ENCODE measurements around the gene ADARB1. TPM values are rescaled to one million over a fixed set of nuclear protein-coding genes. Genes with fewer than 3 reads are reported as not detected.

ADARB1 gene
- total and polyA plus RNA-seq, 9 of the 15 experiments (the other 6 are each of a cell fraction or from before 2014, with no cell fraction given): 6.7 to 16.0 (median 8.3) TPM

DNA sequence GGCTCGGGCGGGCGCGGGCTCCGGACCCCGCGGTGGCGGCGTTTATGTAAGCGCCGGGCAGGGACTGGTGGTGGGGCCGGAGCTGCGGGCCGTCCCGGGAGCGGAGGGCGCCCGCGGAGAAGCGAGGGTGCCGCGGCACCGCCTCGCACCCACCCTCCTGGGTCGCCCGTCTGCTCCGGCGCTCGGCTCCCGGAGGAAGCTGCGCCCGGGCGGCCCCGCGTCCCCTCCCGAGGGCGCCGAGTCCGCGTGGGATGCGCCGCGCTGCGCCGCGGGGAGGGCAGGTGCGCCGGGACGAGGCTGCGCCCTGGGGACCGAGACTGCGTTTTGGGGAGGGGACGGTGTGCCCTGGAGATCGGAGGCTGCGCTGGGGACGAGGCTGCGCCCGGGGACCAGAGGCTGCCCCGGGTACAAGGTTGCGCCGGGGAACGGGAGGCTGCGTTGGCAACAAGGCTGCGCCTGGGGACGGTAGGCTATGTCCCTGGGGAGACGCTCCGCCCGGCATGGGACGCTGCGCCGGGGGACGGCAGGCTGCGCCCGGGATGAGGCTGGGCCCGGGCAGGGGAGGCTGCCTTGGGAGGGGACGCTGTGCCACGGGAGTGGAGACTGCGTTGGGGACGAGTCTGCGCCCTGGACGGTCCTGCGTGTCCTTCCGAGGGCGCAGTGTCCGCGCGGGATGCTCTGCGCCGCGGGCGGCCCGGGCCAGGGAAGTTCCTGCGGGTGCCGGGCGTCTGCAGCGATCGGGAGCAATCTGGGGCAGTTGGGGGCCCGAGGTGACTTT lies 627 bp downstream of the ADARB1 start (continued):
- TF ChIP-seq BRD9 (IDR thresholded peaks at IDR 0.05; ENCODE audit: low read depth, partially characterized antibody) (no peak), KLF6 (CRISPR knock-in tag; IDR thresholded peaks at IDR 0.05; ENCODE audit: borderline replicate concordance) (no peak), NONO (IDR thresholded peaks at IDR 0.05; ENCODE audit: low read depth in 2 of 2, low read length in 1 of 2) (peak; percentile 97 to 100), ZNF274 (IDR thresholded peaks at IDR 0.05; ENCODE audit: borderline replicate concordance, low read depth, low read length) (peak; percentile 63; the same call in 1 of the 2 replicates), ZBTB2 (IDR thresholded peaks at IDR 0.05) (peak; percentile 77; the same call in 1 of the 2 replicates), FOXJ3 (CRISPR knock-in tag; IDR thresholded peaks at IDR 0.05) (no peak), FUS (optimal IDR thresholded peaks at IDR 0.05; ENCODE audit: low read depth, low read length) (peak; percentile 100), RBM15 (IDR thresholded peaks at IDR 0.05; ENCODE audit: insufficient read depth, low read length) (peak; percentile 73; the same call in 1 of the 2 replicates), EZH2 (IDR thresholded peaks at IDR 0.05; ENCODE audit: borderline replicate concordance, low read depth, low read length) (no peak), POLR2G (IDR thresholded peaks at IDR 0.05; ENCODE audit: low read depth, low read length) (peak; percentile 92), TGIF2 (CRISPR knock-in tag; IDR thresholded peaks at IDR 0.05) (no peak), MEF2D (tag; conservative IDR thresholded peaks at IDR 0.05; ENCODE audit: low read depth) (no peak), UBTF (IDR thresholded peaks at IDR 0.05; ENCODE audit: borderline replicate concordance in 1 of 2, low read depth in 2 of 2, low read length in 2 of 2) (peak; percentile 89 to 94; a peak in 3 of 4 replicates), E2F1 (CRISPR knock-in tag; IDR thresholded peaks at IDR 0.05) (no peak), THRAP3 (IDR thresholded peaks at IDR 0.05; ENCODE audit: borderline replicate concordance) (no peak), BRCA1 (IDR thresholded peaks at IDR 0.05) (no peak), BRCA1 (CRISPR knock-in tag; IDR thresholded peaks at IDR 0.05) (no peak), SMAD4 (CRISPR knock-in tag; conservative IDR thresholded peaks at IDR 0.05) (peak; percentile 70), POLR2H (tag; IDR thresholded peaks at IDR 0.05; ENCODE audit: low read depth) (no peak), PHF20 (IDR thresholded peaks at IDR 0.05; ENCODE audit: partially characterized antibody) (peak; percentile 41), EGR1 (conservative IDR thresholded peaks at IDR 0.05) (no peak), MCM7 (IDR thresholded peaks at IDR 0.05) (no peak), ZNF431 (CRISPR knock-in tag; IDR thresholded peaks at IDR 0.05) (peak; percentile 42; the same call in 1 of the 2 replicates), TARDBP (IDR thresholded peaks at IDR 0.05) (no peak), CBX5 (IDR thresholded peaks at IDR 0.05; ENCODE audit: borderline replicate concordance, low read depth) (no peak)

All from K562 (cell line).